Activated CD8-positive, alpha-beta memory T cell treated with anti-CD3 and anti-CD28 coated beads, Interleukin-2, amount 50 U/mL, for 48 hours (primary cell): ENCODE measurements around the gene RIC3.

ENCODE experiments used
- DNase-seq: peaks from one replicate; pipeline ENCODE4 v3.0.0-alpha.2; 2020

RIC3 gene

DNA sequence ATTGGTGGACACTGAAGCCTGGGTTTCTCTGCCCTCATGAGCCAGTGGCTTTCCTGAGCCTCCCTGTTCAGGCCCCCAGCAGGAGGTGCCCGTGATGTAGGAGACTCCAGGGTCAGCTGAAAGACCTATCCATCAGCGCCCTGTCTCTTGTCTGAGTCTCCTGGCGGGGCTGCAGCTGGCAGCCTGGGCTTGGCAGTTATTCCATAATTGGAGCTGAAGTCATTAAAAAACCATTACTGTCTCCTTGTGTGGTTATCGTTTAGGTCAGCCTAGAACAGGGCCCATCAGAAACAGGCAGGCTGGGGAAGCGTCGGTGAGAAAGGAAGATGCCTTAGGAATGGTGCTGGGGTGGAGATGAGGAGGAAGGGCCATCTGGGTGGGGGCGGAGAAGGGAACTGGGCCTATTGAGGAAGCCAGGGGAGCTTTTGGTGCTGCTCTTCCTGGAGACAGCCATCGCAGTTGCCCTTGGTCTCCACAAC is 82.8 kb downstream of the RIC3 start:
- no peak for DNase-seq

DNA sequence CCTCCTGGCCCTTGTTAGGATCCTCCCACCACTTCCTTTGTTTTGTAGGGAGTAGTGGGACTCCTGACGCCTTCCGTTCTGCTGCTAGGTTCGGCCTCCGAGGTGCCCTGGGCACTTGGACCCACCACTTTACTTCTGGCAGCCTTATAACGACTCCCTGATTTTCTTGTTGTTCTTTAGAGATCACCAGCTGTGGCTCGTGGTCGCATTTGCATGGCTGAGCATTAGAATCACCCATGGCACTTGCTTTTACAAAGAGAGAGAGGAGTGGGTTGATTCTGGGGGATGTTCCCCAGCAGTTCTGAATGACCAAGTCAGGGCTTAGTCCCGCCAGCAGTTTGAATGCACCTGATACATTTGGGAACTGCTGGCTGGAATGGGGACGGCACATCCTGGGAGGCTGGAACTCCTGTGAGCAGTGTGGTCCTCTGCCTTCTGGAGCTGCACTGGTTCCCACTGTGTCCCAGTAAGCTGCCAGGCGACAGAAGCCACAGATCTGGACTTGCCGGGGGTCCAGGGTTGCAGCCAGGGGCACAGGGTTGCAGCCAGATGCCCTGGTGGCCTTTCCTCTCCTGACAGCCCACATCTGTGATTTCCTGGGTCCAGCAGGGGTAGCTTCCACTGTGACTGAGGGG is 83.7 kb downstream of the RIC3 start:
- no peak for DNase-seq

DNA sequence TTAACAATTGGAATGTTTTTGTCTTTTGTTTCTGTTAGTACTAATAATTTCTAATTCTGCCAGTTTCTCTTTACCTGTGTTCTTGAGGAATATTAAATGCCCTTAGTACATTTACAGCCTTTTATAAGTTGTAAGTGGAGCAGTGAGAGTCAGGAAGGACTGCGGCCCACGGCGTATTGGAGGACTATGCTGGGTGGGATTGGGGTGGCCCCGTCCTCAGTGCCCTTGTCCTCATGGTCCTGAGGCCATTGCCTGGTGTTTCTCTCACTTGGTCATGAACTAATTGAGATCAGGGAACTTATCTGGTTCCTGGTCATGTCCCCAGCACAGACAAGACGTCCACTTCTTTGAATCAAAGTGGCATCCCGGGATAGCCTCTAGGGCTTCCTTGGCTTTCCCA is 84.5 kb downstream of the RIC3 start:
- no peak for DNase-seq

DNA sequence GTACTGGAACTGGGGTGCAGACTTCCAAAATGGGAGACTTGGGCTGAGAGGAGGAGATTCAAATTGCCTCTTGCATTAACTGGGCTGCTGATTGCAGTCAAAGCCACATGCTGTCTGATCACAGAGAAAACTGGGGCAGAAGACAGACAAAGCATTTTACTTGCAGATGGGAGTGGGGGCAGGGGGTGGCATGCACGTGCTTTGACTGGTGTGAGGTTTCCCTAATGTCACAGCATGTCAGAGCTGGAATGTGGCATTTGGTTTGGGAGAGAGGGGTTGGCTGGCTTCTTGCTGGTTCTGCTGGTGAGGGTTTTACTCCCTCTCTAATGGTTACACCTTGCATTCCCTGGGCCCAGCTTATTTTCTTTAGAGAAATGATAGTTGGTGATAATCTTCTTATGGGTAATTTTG is 84.9 kb downstream of the RIC3 start:
- no peak for DNase-seq

DNA sequence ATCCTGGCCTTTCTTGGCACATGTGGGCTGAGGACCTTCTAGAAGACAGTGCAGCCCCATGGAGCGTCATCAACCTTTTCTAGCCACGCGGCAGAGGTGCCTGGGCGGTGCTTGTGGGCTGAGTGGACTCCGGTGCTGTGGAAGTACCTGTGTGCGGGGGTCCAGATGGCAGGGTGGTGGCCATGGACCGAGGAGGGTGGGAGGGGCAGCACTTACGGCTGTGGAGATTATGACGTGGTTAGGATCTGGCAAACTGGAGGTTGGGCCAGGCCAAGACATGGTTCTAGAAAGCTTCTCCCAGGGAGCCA is 85.8 kb downstream of the RIC3 start:
- DNase-seq, result no peak

DNA sequence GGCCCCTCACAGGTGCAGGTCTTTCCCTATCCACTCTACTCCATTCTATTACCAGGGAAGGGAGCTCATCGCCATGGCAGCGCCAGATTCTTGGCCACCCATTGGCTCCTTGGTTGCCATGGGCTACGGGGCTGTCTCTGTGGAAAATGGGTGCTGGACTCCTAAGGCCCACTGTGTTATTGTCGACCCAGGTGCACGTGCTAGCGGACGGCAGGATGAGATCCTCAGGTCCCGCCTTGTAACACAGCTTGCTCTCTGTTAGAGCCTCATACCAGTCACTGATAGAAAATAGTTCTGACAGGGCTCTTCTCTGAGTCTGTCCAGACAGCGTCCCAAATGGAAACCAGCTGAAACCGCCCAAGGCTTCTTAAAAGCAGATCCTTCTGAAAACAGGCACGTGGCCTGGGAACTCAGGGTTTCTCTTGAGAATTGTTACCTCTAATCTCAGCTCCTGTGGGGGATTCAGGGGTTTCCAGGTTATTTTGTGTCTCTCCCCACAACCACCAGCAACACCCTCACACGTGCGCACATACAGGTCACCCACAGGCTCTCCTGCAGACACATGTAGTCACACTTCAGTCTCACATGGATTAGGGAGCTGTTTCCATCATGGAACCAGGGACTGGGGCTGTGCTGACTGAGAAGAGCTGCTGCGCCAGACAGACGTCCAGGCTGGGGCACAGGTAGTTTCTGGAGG is 86.3 kb downstream of the RIC3 start:
- no peak for DNase-seq

DNA sequence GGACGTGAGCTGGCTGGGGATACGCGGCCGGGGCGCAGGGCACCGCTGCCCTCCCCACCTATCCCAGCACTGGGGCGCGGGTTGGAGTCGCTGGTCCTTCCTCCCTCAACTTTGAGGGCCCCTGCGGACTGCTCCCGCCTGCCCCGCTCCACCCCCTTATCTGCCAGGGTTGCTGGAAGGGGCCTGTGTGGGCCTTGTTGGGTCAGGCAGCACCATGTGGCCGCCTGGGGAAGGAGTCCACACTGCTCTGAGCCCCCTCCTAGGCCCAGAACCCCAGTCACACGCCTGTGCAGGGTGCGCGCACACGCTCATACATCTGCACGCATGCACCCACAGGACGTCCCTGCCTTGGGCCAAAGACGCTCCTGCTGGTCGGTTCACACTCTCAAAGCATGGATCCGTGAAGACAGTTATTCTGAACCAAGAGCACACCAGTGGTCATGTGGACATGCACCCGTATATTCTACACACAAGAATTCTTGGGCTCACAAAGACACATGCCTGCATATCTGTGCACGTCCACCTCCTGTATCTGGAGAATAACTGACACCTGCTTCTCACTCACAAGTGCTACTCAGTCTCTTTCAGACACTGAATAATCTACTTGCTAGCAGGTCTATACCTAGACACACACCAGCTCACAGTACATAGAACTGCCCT is 87.1 kb downstream of the RIC3 start:
- DNase-seq, result no peak

DNA sequence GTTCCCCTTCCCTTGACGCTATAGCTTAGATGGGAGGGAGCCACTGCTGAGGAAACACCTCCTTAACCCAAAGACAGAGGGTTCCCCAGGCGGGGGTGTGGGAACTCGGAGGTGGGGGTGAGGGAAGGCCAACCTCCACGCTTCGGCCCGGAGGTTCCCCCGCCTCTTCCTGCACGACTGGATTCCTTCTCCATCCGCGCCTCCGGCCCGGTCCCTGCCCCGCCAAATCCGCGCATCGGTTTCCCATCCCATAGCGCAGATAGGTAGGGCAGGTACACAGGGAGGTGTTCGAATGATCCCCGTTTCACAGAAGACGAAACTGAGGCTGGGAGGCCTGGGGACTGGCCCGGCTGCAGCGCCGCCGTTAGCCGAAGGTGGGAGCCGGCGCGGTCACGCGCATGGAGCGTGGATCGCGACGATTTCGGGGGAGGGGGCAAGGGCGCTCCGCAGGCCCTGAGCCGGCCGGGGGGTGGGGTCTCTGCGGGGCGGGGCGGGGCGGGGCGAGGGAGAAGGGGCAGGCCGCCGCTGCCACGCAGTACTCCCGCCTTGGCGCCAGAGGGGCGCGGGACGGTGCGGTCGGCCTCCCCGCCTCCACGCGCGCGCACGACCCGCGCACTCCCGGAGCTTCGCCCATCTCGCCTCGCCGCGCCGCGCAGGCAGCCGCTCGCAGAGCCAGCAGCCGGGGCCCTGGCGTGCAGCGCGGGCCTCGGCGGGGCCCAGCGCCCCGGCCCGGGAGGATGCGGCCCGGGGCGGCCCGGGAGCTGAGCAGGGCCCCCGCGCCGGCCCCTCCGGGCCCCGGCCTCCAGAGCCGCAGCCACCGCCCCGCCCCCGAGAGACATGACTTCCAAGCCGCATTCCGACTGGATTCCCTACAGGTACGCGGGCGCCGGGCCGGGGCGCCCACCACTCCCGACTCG is 87.9 kb downstream of the RIC3 start, which contains the start of gene TUB:
Gene TUB, plus strand, starts transcription at position 538 of the 917 bp plus-strand sequence. Its CDS starts 300 bp downstream, at position 838.
- no peak for DNase-seq

DNA sequence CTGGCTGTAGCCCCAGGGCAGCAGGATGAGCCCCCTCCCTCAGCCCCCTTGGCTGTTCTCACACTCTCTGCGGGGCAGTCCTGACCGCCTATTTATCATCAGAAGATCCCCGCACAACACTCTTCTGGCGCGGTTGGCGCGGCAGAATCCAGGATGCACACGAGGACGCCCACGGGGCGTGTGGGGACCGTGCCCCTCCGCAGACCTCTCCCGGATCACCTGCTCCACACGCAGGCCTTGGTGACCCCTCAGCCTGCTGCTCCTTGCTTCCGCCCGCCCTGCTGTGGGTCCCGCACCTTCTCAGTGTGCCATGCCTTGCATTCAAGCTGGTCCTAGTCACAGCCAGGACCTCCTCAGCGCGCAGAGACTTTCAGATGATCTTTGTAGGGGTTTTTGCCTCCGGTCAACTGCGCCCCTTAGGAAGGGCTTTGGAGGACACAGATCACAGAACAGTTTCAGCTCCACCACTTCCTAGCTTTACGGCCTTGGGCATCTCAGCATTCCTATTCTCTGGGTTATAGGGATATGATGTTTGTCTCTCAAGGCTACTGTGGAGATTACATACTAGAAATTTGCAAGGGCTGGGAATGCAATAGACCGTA is 88.7 kb downstream of the RIC3 start:
- no peak for DNase-seq

DNA sequence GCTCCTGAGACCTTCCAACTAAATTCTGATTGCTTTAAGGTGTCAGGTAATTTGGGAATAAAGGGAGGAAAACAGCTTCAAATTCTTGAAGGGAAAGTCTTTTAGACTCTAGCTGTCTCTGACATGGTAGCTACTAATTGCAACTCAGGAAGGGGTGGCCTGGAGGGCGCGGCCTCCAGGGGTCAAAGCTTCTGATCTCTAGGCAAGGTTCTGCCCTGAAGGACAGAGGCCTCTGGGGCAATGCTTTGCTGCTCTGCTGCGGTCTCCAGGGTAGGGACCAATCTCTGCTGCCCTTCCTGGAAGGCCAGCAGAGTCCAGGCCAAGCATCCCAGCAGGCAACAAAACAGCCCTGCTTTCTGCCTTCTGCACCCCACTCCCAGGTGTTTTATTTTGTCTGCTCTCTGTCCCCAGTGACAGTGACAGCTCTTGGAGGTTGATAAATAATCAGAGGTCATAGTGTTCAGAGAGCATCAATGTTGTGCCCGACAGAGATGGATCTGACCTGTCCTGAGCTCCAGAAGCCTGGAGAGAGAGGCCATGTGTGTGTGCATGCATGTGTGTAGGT is 89.6 kb downstream of the RIC3 start:
- no peak for DNase-seq

DNA sequence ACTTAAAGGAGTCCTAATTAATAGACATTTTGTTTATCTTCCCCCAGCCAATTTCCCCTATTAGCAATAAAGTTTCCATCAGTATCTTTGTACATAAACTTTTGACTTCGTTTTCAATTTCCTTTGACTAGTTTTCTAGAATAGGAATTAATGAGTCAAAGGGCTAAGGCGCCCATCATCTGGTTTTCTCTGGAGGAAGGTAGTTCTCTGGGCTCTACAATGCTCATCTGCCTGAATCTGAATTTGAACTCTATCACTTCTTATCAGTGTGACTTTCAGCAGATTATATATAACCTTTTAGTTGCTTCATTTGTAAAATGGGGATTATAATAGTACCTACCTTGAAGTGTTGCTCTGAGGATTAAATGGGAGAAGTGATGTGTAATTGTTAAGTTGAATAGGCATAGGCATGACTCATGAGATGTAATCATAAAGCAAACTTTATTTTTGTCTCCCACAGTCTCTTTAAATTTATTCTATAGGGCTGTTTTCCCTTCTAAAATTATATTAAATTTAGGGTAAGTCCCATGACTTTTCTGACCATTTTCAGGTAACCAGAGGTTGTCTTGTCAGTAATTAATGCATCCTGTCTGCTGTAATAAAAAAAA is 93.6 kb downstream of the RIC3 start:
- no peak for DNase-seq

DNA sequence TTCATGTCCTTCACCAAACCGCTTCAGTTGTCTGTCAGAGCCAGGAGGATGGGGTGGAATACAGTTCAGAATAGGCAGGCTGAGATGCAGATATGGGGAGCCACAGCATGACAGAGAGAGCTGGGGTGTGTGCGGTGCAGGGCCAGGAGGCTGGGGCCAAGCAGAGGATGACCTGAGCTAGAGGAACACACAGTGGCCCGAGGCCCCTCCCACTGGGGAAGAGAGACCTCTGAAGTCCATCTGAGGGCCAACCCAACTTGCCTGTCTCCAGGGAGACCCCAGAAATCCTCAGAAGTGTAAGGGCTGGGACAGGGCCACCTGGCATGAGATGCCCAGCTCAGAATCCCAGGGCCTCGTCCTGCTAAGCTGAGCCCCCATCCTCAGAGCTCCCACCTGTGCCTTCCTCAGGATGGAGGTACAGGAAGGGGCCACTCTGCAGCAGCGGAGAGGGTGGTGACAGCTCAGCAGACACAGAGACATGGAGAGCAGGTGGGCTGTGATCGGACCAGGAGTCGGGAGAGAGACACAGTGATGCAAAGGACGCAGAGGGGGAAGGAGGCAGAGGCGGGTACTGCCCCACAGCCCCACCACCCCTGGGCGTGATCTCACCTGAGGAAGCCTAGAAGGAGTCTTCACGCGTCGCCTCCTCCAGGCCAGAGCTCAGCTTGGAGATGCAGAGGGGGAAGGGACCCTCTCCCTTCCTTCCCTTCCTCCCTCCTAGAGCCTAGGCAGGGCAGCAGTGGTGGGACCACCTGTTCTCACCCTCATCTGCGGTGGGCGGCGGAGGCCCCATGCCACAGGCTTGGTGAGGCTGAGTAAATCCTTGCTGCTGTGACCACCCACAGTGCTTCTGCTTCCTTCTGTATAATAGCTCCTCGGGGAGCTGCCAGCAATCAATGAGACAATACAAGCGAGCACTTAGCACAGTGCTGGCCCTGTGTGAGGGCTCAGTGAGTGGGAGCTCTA is 96.9 kb downstream of the RIC3 start:
- DNase-seq, result no peak

DNA sequence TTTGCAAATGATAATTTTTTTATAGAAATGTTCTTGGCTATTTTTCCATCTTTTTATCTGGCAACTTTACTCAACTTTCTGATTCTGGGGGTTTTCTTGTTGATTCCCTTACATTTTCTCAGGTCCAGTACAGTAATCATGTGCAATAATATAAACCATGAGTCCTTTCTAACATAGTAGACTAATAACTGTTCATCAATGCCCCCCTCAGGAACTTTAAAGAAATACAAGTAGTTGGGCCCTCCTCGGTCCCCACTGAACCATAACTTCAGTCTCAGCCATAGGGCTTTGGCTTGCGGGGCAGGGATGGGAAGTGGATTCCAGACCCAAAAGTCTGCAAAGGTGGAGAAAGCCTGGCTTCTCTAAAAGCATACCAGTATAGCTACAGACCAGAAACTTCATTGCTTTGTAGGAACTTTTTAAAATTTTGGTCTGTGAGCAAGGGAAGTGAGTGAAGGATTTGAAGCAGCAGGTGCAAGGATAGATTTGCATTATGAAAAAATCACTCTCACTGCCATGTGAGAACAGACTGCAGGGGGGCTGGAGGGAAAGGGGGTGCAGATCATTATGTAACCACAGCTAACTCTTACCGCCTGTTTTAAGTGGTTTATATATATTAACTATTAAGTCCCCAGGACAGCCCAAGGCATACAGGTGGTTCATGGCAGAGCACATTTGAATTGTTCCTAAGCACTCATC is 98.3 kb downstream of the RIC3 start:
- no peak for DNase-seq

DNA sequence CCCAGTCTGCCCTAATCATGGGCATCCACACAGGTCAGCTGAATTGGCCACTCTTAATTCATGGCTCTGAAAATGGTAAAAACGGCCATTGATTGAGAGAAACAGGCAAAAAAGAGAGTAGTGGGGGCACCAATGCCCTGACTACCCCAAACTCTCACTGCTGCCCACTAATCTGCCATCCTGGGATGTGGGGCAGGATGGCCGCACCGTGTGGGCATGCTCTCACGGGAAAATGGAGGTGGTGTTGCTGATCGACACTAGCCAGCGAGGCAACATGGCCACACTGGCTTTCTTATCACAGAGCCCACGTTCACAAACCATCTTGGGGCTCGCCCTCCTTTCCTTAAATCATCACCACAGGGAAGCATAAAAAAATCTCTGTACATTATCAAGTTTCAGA is 99.1 kb downstream of the RIC3 start:
- DNase-seq, result no peak

DNA sequence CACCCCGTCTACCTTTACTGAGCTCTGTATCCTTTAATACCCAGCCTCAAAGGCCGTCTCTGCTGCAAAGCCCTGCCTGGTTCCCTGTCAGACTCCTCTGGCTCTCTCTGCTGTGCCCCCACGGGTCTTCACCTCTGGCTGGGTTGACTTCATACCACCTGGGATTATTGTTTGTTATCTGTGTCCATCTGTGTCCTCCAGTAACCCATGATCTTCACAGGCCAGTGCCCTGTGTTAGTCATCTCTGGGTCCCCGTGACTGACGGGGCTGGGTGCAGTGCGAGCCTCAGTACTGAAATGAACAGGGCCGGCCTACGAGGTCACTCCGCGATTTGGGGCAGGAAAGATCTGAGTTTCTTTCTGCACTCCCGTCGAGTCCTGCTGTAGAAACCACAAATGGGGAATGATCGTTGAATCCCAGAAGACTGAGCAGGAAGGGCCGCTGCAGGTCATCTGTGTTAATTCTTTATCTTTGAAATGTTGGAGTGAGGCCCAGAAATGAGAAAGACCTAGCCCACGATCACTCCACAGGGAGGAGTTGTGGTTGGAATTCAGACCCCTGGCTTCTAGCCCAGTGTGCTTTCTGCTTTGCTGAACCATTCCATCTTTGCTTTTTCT is 100.1 kb downstream of the RIC3 start:
- DNase-seq, result peak; percentile 26

DNA sequence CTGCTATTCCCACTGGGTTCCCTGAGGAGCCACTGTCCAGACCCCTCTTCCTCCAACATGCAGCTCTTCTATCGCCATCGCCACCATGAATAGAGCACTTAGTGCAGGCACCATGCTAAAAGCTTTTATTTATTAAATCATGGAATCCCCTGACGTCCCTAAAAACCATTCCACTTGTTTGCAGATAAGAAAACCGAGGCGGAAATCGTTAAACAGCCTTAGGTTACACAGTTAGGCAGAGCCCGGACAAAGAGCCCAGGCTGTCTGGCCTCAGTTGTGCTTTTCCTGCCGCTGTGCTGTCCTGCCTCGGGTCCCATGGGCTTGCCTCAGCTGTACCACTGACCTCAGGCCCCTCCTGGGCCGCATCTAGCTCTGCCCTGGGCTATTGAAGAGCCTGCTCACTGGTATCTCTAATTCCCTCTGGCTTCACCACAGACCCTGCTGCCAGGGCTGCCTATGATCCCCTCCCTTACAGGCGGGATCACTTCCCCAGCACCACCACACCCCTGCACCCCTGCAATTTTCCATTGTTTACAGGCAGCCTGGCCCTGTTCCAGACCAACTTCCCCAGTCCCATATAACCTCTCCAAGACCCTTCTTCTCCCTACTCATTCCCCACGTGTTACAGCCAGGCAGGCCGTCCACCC is 100.8 kb downstream of the RIC3 start:
- DNase-seq, result peak; percentile 33

DNA sequence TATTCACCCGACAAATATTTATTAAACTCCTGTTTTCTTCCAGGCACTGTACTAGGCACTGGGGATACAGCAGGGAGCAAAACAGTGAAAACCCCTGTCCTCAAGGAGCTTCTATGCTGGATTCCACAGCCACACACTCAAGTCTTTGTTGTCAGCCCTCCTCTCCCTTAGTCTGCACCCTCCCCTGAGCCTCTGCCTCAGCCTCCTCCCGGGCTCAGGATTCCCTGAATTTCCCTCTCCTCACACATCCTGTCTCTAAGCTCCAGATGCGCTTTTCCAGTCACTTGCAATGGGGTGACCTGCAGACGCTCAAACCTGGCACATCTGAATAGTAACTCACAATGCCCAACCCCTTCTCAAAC is 101.3 kb downstream of the RIC3 start:
- DNase-seq, result no peak

DNA sequence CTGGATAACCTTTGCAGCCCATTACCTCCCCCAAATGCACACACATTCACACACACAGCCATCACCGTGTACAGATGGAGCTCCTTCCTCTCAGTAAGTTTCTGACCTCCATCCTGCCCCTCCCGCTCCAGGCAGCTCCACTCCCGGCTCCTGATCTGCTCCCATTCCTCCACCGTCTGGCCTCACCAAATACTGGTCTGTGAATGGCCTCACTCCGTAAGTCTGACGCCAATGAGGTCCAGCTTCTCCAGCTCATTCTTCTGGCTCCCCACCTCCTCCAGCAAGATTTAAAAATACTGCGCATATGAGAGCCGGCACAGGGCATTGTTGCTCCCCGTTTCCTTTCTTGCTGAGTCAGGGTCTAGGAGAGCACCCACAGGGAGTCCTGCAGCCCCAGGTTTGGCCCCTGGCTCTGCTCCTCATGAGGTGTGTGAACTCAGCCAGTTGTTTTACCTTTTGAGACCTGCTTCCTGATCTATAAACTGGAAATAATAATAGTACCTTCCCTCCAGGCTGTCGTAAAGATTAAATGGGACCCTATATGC is 101.8 kb downstream of the RIC3 start:
- DNase-seq, result peak; percentile 23
